GM21515 (cell line): ENCODE data around the gene PRDM1.

Experiments used
- ATAC-seq: cut with Tn5 transposase; IDR thresholded peaks from one replicate; pipeline ENCODE4 v1.9.1; 2021; ENCODE audit not compliant: unreplicated experiment

PRDM1 gene

DNA sequence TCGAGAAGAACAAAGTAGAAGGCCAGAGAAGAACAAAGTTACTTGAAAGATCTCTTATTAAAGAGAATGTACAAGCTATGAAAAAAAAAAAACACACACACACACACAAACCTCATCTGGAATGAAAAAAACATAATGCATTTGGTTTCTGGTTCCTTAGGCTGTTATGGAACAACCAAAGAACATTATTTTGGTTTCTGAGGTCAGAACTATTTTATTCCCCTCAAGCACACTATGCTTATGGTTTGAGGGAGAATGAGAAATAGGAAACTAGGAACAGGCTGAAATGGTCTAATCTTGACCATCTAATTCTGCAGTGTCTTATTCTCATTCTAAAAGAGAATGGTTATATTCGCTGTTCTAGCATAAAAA, 8.8 kb downstream of the PRDM1 start:
- ATAC-seq, result no peak

DNA sequence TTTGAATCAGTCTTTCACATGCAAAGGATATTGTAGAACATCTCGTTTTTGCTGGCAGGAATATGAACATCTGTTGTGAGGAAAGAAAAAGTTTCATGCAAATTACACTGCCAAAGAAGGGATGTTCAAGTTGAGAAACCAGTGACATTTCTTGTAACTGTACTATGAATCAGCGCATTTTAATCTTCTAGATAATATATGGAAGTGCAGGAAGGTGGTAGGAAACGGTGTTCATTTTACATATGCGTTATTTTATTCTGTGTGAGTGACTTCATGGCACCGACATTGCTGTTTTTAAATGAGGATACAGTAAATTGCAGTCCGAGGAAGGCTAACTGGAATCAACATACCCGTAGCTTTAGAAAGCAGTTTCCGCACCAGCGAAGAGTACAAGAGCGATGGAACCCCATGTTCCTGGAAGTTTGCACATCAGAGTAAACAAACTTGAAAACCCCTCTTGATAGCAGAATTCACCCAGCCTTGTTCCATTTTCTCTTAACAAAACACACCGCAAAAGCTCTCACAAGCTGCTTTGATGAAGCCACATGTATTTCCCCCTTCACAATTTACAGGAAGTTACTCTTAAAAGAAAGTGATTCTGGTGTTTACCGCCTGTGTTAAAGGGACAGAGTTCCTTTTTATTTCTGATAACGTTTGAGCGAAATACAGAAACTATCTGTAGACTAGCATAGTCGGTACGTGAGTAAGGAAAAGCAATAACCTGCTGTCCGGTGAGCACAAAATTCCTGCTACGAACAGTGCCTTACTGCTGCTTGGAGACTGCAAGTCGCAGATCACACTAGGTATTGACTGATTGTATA, 11.5 kb downstream of the PRDM1 start:
- peak; percentile 44 for ATAC-seq

DNA sequence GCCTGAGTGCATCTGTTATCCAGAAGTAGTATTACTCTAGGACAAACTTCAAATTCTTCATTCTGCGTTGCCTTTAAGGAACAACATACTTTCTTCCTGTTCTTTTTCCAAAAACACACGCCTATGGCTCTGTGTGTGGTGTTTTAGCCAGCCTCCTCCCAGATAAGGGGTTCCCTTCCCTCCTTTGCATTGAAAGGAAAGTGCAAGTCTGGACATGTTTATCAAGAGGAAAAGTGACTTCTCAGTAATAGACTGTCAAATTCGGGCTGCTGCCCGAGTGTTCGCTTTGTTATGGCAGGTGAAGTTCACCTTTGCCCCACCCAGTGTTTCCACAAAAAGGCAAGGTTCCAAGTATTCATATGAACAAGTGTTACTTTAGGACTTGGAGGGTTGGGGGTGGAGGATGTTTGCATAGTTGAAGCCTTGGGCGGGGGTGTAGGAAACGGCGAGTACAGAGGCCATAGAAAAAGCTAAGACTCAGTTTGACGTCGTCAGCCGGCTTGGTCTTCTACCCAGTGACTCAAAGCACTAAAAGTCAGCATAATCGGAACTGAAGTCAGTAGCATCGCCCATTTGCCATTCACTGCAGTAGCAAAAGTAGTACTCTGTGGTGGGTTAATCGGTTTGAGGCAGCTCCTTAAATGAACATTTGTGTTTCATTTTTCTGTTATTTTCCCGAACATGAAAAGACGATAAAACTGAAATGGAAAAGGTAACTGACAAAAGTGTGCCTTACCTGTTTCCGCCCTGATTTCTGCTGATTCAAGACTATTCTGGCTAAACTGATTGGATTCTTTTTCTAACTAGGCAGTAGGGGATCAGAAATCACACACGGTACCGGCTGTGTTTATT, 12.5 kb downstream of the PRDM1 start:
- peak; percentile 28 for ATAC-seq

DNA sequence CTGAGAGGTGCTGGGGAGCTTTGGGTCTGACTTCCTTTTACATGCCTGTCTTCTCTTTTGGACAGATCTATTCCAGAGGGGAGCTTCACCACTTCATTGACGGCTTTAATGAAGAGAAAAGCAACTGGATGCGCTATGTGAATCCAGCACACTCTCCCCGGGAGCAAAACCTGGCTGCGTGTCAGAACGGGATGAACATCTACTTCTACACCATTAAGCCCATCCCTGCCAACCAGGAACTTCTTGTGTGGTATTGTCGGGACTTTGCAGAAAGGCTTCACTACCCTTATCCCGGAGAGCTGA, 13.1 kb downstream of the PRDM1 start:
- ATAC-seq, result no peak

DNA sequence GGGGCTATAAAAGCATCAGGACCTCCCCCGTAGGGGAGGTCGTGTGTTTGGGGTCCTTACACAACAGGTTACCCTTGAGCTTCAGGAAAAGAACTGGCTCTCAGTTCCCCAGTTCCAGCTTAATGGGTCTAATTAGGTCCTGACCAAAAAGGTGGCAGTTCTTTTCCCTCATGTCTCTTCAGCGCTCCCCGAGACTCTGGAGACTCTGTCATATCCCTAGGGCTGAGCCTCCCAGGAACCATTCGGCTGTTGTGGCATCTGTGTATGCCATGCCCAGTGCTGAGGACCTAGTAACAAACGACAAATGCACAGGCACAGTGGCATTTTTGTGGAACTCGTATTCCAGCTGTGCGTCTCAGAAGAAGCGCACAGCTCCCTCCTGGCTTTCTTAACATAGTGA, 14.6 kb downstream of the PRDM1 start:
- ATAC-seq, result no peak

DNA sequence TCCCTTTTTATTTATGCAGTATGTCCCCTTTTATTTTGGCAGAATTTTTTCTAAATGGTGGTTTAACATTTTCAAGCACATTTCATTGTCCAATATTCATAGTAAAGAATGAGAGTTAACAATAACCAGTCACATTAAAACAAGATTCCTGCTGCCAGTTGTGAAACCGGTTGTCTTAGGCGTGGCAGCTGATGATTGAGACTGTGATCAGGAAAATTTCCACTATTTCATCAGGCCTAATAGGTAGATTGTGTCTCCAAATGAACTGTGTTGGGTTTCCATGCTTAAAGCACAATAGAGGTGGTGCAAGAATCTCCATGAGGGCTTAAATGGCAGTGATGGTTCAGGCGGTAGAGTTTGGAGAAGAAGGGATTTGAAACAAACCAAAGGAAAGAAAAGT, 15.3 kb downstream of the PRDM1 start:
- no peak for ATAC-seq

DNA sequence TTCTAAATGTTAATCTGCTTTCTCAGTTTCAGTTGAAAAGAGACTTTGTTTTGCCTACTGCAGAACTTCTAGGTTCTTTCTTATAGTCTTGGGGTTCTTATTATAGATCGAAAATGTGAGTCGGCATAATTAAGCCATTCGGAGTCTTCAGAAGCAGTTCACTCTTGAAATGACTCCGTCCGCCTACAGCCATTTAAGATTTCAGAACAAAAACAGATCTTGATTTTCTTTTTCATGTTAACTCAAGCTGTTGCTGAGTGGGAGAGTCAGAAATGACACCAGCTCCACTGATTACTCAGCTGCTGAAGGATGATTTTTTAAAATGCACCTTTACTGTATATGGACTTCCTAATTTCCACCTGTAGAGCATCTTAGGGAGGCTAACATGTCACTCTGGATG, 15.9 kb downstream of the PRDM1 start:
- peak; percentile 57 for ATAC-seq

DNA sequence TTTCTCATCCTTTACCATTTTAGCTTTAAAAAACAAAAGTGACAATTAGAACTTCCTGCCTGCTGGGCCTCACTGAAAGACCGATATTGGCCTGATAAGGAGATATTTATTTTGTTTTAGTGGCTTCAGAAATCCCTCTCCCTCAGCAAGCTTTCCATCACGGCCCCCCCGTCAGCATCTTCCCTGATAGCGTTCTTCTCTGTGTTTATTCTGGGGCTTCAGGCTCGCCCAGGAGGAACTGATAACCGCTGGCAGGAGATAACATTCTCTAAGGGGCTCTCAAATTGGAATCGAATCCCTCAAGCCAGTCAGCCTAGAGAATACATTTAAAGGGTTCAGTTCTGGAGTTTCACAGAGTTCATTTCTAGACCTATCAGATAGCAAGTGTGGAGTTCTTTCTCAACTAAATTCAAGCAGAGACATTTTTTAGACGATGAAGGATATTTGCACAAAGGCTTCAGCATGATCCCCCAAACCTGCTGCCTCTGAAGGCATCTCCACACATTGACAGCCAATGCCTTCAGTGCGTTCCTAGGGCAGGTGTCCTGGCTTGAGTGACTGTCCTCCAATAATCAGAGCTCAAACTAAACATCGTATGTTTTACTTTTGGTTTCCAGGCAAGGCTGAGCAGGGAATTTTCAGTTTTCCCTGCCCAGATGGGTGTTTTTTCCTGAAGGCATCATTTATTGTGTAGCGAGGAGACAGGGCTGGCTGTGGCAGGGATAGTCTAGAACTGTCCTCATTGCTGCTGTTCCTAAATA, 17.0 kb downstream of the PRDM1 start:
- ATAC-seq, result no peak

DNA sequence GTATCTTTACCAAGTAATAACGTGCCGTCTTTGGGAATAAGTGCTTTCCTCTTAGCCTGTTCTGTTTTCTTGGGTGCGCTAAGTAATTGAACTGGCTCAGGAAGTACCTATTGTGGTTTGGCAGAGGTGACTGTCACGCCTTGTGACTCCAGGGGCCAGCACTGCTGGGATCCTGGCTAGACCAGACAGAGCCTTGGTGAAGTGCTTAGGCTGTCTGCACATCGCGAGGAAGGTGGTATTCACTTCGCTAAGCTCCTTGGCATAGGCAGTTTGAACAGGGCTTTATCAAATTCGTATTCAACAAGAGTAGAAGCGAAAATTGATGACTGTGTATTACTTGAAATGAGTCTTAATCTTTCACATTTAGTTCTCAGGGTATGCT, 17.6 kb downstream of the PRDM1 start:
- ATAC-seq, result peak; percentile 37

DNA sequence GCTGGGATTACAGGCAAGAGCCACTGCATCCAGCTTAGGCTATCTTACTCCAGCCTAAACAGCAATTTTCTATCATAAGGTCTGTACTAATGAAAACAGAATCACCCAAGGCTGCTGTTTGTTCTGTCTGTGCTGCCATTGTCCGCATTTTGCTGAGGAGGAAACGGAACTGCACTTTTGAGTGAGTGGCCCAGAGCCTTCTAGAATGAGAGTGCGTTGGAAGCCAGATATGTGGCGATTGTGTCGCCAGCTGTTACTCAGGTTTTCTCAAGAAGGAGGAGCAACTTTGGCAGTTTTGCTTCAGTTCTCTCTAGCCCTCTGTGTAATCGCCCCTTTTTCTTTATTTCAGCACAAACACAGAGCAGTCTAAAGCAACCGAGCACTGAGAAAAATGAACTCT, 18.3 kb downstream of the PRDM1 start:
- no peak for ATAC-seq

DNA sequence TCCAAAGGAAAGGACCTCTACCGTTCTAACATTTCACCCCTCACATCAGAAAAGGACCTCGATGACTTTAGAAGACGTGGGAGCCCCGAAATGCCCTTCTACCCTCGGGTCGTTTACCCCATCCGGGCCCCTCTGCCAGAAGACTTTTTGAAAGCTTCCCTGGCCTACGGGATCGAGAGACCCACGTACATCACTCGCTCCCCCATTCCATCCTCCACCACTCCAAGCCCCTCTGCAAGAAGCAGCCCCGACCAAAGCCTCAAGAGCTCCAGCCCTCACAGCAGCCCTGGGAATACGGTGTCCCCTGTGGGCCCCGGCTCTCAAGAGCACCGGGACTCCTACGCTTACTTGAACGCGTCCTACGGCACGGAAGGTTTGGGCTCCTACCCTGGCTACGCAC, 18.8 kb downstream of the PRDM1 start:
- no peak for ATAC-seq

DNA sequence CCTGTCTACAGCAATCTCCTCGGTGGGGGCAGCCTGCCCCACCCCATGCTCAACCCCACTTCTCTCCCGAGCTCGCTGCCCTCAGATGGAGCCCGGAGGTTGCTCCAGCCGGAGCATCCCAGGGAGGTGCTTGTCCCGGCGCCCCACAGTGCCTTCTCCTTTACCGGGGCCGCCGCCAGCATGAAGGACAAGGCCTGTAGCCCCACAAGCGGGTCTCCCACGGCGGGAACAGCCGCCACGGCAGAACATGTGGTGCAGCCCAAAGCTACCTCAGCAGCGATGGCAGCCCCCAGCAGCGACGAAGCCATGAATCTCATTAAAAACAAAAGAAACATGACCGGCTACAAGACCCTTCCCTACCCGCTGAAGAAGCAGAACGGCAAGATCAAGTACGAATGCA, 19.4 kb downstream of the PRDM1 start:
- ATAC-seq, result no peak

DNA sequence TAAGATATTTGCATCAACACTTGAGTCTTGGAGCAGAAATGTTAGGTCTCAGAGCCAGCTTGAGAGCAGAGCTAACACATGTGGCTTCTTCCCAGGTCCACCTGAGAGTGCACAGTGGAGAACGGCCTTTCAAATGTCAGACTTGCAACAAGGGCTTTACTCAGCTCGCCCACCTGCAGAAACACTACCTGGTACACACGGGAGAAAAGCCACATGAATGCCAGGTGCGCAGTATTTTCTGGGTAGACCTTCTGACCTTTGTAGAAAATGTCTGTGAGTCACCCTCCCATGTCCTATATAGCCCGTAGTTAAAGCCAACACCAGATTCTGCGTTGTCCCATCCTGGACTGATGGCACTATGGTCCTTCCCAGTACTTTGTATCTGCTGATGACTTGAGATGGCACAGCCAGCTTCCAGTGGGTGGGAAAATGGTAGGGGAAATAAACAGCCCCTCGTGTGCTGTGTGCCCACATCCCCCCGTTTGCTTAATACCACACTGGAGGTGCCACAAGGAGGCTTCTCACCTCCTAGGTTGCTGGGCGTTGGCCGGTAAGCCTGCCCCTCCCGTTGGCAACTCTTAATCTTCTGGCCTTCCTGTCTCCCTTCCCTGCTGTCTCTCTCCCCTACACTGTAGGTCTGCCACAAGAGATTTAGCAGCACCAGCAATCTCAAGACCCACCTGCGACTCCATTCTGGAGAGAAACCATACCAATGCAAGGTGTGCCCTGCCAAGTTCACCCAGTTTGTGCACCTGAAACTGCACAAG, 20.3 kb downstream of the PRDM1 start:
- no peak for ATAC-seq

DNA sequence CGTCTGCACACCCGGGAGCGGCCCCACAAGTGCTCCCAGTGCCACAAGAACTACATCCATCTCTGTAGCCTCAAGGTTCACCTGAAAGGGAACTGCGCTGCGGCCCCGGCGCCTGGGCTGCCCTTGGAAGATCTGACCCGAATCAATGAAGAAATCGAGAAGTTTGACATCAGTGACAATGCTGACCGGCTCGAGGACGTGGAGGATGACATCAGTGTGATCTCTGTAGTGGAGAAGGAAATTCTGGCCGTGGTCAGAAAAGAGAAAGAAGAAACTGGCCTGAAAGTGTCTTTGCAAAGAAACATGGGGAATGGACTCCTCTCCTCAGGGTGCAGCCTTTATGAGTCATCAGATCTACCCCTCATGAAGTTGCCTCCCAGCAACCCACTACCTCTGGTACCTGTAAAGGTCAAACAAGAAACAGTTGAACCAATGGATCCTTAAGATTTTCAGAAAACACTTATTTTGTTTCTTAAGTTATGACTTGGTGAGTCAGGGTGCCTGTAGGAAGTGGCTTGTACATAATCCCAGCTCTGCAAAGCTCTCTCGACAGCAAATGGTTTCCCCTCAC, 21.0 kb downstream of the PRDM1 start:
- no peak for ATAC-seq

DNA sequence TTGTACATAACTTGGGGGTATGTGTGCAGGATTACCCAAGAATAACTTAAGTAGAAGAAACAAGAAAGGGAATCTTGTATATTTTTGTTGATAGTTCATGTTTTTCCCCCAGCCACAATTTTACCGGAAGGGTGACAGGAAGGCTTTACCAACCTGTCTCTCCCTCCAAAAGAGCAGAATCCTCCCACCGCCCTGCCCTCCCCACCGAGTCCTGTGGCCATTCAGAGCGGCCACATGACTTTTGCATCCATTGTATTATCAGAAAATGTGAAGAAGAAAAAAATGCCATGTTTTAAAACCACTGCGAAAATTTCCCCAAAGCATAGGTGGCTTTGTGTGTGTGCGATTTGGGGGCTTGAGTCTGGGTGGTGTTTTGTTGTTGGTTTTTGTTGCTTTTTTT, 22.0 kb downstream of the PRDM1 start:
- no peak for ATAC-seq

DNA sequence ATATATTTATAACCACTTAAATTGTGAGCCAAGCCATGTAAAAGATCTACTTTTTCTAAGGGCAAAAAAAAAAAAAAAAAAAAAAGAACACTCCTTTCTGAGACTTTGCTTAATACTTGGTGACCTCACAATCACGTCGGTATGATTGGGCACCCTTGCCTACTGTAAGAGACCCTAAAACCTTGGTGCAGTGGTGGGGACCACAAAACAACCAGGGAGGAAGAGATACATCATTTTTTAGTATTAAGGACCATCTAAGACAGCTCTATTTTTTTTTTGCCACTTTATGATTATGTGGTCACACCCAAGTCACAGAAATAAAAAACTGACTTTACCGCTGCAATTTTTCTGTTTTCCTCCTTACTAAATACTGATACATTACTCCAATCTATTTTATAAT, 22.9 kb downstream of the PRDM1 start:
- ATAC-seq, result no peak

DNA sequence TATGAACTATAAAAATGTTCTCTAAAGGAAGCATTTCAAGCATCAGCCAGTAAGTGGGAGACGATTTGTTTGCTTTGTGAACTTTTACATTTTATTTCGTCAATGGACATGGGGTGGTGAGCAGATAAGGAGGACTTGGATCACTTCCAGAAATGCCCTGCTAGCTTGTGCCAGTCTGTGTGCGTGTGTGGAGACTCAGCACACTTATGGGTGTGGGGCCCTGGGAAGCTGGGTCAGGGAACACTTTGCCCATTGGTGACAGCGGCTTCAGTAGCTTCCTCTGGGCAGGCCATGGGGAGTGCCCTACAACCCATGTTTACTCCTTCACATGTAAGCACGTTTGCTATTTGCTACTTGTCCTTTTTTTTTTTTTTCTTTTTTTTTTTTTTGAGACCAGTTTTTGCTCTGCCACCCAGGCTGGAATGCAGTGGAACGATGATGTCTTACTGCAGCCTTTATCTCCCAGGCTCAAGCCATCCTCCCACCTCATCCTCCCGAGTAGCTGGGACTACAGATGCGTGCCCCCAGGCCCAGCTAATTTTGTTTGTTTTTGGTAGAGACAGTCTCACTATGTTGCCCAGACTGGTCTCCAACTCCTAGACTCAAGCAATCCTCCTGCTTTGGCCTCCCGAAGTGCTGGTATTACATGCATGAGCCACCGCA, 24.2 kb downstream of the PRDM1 start:
- ATAC-seq, result no peak

DNA sequence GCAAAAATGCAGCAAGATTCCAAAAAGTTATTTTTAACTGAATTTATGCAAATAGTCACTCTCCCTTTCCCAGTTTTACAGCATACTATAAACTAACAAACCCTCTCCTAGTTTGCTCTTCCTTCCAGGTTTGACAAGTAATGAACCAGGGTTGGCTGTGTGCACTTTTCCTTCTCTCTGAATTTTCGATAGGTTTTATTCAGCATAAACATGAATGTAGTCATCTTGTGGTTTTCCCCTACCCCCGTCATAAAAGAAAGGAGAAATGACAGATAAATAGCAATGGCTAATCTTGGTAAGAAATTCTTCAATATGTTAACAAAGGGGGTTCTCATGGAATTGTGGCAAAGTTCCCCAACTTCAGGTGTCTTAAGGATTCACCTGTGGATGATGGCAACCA, 26.3 kb downstream of the PRDM1 start:
- ATAC-seq, result no peak

DNA sequence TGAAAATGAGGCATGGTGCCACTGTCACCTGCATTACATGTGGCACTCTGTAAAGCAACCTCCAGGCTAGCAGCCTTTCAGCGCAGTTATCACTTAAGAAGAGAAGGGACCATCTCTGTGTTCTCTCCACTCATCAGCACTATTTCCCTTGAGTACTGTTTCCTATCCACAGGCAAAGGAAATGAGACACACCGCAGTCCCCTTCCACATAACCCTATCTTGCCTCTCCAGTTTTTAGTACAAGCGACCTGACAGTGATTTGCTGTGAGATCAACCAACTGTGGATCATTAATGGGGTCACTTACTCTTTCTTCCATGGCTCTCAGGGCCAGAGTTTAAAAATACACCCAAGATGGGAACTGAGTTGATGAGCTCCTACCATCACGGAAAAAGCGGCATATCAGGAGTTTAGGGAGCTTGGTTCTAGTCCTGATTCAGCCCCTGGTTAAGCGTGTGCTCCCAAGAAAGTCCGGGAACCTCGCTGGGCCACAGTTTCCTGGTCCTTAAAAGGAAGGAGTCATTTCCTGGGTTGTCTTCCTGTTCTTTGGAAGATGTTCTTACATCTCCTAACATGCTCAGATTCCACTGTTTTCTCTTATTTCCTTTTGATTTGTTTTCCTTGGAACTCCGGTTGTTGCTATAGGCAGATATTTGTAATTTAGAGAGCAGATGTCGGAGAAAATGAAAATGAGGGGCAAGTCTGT, 27.3 kb downstream of the PRDM1 start:
- no peak for ATAC-seq

DNA sequence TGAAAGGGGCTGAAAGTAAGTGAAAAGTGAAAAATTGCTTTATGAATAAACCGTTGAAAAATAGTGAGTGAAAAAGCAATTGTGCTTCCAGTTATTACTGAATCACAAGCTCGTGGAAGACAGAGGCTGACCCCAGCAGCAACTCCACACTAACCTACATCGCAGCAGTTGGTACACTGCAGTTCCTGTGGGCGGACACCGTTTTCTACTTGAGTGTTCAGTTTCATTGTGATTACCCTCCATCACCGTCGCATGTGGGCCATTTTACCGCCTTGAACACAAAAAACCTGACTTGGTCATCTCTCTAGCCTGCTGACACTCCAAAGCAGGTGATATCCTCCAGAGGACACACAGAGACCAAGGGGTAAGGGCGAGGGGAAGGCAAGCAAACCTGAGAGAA, 28.4 kb downstream of the PRDM1 start:
- ATAC-seq, result peak; percentile 76
